GM12878 (cell line): ENCODE results near the gene PTK7. TPM values are rescaled to one million over a fixed set of nuclear protein-coding genes. Genes with fewer than 3 reads are reported as not detected.
"Not testable (repeated sequence)": the region's sequence is repeated elsewhere in the genome, so short reads cannot be mapped to it uniquely, and the experiment has no call there.

Source experiments
- ATAC-seq: fragments of 200-7000 bp; cut with Tn5 transposase; 3 replicates; pipeline ENCODE4 v1.9.1; 2020; ENCODE audit warnings: mild to moderate bottlenecking, moderate library complexity
- BruUV-seq: library from RNA; stranded (reverse); fragments of 400-500 nt; replicated peaks from 2 replicates; lab custom pipeline; 2021; lab: Mats Ljungman, UMichigan
- CTCF ChIA-PET: fragments of 300-600 bp; sonication (Branson Sonifier 250); formaldehyde crosslinking; extraction: SDS; loops from one replicate; lab custom pipeline; 2021; ENCODE audit warnings: inconsistent platforms; lab: Yijun Ruan, JAX
- POLR2A ChIA-PET: fragments of 350-600 bp; formaldehyde crosslinking; extraction: SDS; loops from one replicate; lab custom pipeline; 2021; ENCODE audit warnings: inconsistent platforms; lab: Charles Lee
- RAD21 ChIA-PET: fragments of 300-600 bp; sonication (Branson Sonifier 250); formaldehyde crosslinking; loops from one replicate; lab custom pipeline; 2023; ENCODE audit warnings: antibody characterized with exemption; ENCODE audit not compliant: unreplicated experiment; lab: Charles Lee
- SMC1A ChIA-PET: fragments of 300-600 bp; sonication (Branson Sonifier 250); formaldehyde crosslinking; loops from one replicate; lab custom pipeline; 2023; ENCODE audit not compliant: unreplicated experiment, uncharacterized antibody; lab: Charles Lee
- DNase-seq: peaks from one replicate; pipeline ENCODE4 v3.0.0-alpha.2; 2011; ENCODE audit warnings: low read depth, low spot score
- FAIRE-seq: peaks from 3 replicates; lab custom pipeline; 2011; peaks lifted over from hg19 to GRCh38; lab: Jason Lieb, UNC
- H2AFZ ChIP-seq: 2 replicates; pipeline ENCODE4 v1.6.0; 2011; ENCODE audit warnings: low read depth, low read length, control low read depth; ENCODE audit not compliant: control insufficient read depth
- H3K27ac ChIP-seq: 2 replicates; pipeline ENCODE4 v1.5.1; 2011; ENCODE audit warnings: control low read depth; ENCODE audit not compliant: control insufficient read depth, insufficient read depth
- H3K27me3 ChIP-seq, 2 experiments: replicated peaks in 1 of 2; 2 replicates each; pipeline versions ENCODE4 v1.6.0 to v1.6.1; 2011; ENCODE audit warnings: low read length in 1 of 2; ENCODE audit not compliant: control insufficient read depth in 2 of 2, insufficient read depth in 2 of 2
- H3K36me3 ChIP-seq, 2 experiments: 2 replicates each; pipeline ENCODE4 v1.5.1; 2011; ENCODE audit warnings: low read length in 1 of 2; ENCODE audit not compliant: control insufficient read depth in 2 of 2, insufficient read depth in 2 of 2
- H3K4me1 ChIP-seq: 2 replicates; pipeline ENCODE4 v1.6.1; 2011; ENCODE audit warnings: mild to moderate bottlenecking, low read length, moderate library complexity, mixed read lengths; ENCODE audit not compliant: control insufficient read depth, insufficient read depth
- H3K4me2 ChIP-seq: 2 replicates; pipeline ENCODE4 v1.6.0; 2011; ENCODE audit warnings: control low read depth; ENCODE audit not compliant: control insufficient read depth, insufficient read depth
- H3K4me3 ChIP-seq: fragments of 200-600 bp; sonication (generic); 2 replicates; pipeline ENCODE4 v1.5.1; 2016
- H3K79me2 ChIP-seq: 2 replicates; pipeline ENCODE4 v1.6.0; 2011; ENCODE audit warnings: low read length; ENCODE audit not compliant: control insufficient read depth, insufficient read depth
- H3K9ac ChIP-seq: 2 replicates; pipeline ENCODE4 v1.8.0; 2011; ENCODE audit warnings: low read length, control low read depth, mixed read lengths; ENCODE audit not compliant: control insufficient read depth, insufficient read depth
- H3K9me3 ChIP-seq: replicated peaks from 3 replicates; pipeline ENCODE4 v1.5.1; 2011; ENCODE audit warnings: mild to moderate bottlenecking, low read length; ENCODE audit not compliant: control insufficient read depth, insufficient read depth
- H4K20me1 ChIP-seq: 2 replicates; pipeline ENCODE4 v1.6.0; 2011; ENCODE audit not compliant: control insufficient read depth, insufficient read depth
- NFYB ChIP-seq: IDR thresholded peaks from 2 replicates; pipeline ENCODE4 v1.6.1; 2011; ENCODE audit warnings: low read depth, mild to moderate bottlenecking, low read length, improper control_type of control experiment, moderate library complexity; ENCODE audit not compliant: insufficient read depth
- YY1 ChIP-seq: IDR thresholded peaks from 2 replicates; pipeline ENCODE4 v1.6.1; 2011; ENCODE audit warnings: low read depth, mild to moderate bottlenecking, low read length
- ZBED1 ChIP-seq: IDR thresholded peaks from 2 replicates; pipeline ENCODE4 v1.6.1; 2016; ENCODE audit warnings: borderline replicate concordance
- WGBS: methylation state at CpG from one replicate; pipeline ENCODE4 v1.1.6; 2016; ENCODE audit warnings: low lambda C conversion rate; ENCODE audit not compliant: insufficient replicate concordance, insufficient coverage; ENCODE audit errors: missing lambda C conversion rate; 5-methylcytosine and 5-hydroxymethylcytosine counted together
- in situ Hi-C: fragments of 300-500 bp; cut with MboI; formaldehyde crosslinking; loops from 9 replicates; pipeline ENCODE4 v1.14.3; 2018; ENCODE audit warnings: mixed read lengths
- intact Hi-C: fragments of 100-400 bp; cut with micrococcal nuclease; formaldehyde crosslinking; loops from one replicate; pipeline ENCODE4 v1.14.2; 2022; ENCODE audit not compliant: unreplicated experiment
- polyA plus RNA-seq, 11 experiments: library from polyadenylated mRNA; depleted of rRNA in 4 of 11; unstranded in 6 of 11; stranded (reverse) in 5 of 11; fragments of >200 nt; fragmentation: Nextera tagmentation in 4 of 11; fragmentation: Illumina TruSeq in 1 of 11; extraction: Ambion mirVana in 4 of 11; extraction: Trizol in 1 of 11; gene quantifications; 1 replicate in 1 of 11; 2 replicates in 10 of 11; pipeline versions ENCODE4 v1.2.1 to v1.2.3, GENCODE V29; 2011 to 2016; ENCODE audit warnings: inconsistent platforms in 2 of 11, missing spikeins in 2 of 11, low read depth in 1 of 11
- total RNA-seq, 4 experiments: library from RNA; depleted of rRNA in 3 of 4; stranded (reverse); fragments of >200 nt in 3 of 4; fragmentation: Illumina TruSeq in 1 of 4; extraction: Trizol in 1 of 4; gene quantifications; 2 replicates each; pipeline versions ENCODE4 v1.2.1 to v1.2.3, GENCODE V29; 2013 to 2021
- TF ChIP-seq, protein P1 (sequence below): fragments of 450-650 bp; formaldehyde crosslinking; IDR thresholded peaks from 2 replicates; pipeline ENCODE4 v1.4.0; 2022; ENCODE audit warnings: mild to moderate bottlenecking, moderate library complexity
- TF ChIP-seq, protein P2 (sequence below), 3 experiments: IDR thresholded peaks in 2 of 3; conservative IDR thresholded peaks in 1 of 3; 2 replicates each; pipeline ENCODE4 v1.5.1; 2011; ENCODE audit warnings: low read depth in 3 of 3, low read length in 3 of 3, mild to moderate bottlenecking in 3 of 3, control low read depth in 2 of 3, moderate library complexity in 2 of 3, inconsistent platforms in 1 of 3, mixed read lengths in 1 of 3; ENCODE audit not compliant: control insufficient read depth in 2 of 3, insufficient read depth in 1 of 3; ENCODE audit errors: extremely low read depth in 1 of 3

The PTK7 gene
- total and polyA plus RNA-seq, 10 of the 15 experiments (the other 5 are each of a cell fraction or from before 2014, with no cell fraction given) = 0.18 to 14.4 (median 3.3) TPM; not detected in 1

DNA sequence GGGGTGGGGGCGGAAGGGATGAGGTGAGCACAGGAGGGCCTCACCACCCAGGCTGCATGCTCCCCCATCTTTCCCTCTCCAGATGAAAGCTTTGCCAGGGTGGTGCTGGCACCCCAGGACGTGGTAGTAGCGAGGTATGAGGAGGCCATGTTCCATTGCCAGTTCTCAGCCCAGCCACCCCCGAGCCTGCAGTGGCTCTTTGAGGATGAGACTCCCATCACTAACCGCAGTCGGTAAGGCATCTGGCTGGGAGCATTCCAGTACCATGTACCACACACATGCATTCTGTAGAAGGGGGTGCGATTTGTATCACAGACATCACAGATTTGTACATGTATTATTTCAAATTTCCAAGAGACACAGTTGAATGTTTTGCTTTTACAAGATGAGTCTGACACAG, 54.3 kb downstream of the PTK7 start (continued):
- TF ChIP-seq, protein P1, sequence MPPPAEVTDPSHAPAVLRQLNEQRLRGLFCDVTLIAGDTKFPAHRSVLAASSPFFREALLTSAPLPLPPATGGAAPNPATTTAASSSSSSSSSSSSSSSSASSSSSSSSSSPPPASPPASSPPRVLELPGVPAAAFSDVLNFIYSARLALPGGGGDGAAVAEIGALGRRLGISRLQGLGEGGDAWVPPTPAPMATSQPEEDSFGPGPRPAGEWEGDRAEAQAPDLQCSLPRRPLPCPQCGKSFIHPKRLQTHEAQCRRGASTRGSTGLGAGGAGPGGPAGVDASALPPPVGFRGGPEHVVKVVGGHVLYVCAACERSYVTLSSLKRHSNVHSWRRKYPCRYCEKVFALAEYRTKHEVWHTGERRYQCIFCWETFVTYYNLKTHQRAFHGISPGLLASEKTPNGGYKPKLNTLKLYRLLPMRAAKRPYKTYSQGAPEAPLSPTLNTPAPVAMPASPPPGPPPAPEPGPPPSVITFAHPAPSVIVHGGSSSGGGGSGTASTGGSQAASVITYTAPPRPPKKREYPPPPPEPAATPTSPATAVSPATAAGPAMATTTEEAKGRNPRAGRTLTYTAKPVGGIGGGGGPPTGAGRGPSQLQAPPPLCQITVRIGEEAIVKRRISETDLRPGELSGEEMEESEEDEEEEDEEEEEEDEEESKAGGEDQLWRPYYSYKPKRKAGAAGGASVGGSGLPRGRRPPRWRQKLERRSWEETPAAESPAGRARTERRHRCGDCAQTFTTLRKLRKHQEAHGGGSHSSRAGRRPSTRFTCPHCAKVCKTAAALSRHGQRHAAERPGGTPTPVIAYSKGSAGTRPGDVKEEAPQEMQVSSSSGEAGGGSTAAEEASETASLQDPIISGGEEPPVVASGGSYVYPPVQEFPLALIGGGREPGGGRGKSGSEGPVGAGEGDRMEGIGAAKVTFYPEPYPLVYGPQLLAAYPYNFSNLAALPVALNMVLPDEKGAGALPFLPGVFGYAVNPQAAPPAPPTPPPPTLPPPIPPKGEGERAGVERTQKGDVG (CRISPR knock-in tag) = no peak
- TF ChIP-seq NFYB = no peak
- TF ChIP-seq ZBED1 = no peak
- TF ChIP-seq, protein P2, sequence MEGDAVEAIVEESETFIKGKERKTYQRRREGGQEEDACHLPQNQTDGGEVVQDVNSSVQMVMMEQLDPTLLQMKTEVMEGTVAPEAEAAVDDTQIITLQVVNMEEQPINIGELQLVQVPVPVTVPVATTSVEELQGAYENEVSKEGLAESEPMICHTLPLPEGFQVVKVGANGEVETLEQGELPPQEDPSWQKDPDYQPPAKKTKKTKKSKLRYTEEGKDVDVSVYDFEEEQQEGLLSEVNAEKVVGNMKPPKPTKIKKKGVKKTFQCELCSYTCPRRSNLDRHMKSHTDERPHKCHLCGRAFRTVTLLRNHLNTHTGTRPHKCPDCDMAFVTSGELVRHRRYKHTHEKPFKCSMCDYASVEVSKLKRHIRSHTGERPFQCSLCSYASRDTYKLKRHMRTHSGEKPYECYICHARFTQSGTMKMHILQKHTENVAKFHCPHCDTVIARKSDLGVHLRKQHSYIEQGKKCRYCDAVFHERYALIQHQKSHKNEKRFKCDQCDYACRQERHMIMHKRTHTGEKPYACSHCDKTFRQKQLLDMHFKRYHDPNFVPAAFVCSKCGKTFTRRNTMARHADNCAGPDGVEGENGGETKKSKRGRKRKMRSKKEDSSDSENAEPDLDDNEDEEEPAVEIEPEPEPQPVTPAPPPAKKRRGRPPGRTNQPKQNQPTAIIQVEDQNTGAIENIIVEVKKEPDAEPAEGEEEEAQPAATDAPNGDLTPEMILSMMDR (IDR thresholded peaks at IDR 0.05 in 2 of 3, conservative IDR thresholded peaks at IDR 0.05 in 1 of 3; ENCODE audit: control insufficient read depth in 2 of 3, extremely low read depth in 1 of 3, insufficient read depth in 1 of 3, low read depth in 3 of 3, low read length in 3 of 3) = no peak
- TF ChIP-seq YY1 = no peak

DNA sequence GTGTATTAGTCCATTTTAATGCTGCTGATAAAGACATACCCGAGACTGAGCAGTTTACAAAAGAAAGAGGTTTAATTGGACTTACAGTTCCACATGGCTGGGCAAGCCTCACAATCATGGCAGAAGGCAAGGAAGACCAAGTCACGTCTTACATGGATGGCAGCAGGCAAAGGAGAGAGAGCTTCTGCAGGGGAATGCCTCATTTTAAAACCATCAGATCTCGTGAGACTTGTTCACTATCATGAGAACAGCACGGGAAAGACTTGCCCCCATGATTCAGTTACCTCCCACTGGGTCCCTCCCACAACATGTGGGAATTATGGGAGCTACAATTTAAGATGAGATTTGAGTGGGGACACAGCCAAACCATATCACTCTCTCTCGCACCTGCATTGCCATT, 55.3 kb downstream of the PTK7 start:
- H3K27ac ChIP-seq, H3K27me3 ChIP-seq, intact Hi-C loops, H2AFZ ChIP-seq, H3K9ac ChIP-seq, H3K4me1 ChIP-seq, H3K4me3 ChIP-seq, H4K20me1 ChIP-seq, FAIRE-seq, ATAC-seq, H3K9me3 ChIP-seq, RAD21 ChIA-PET, H3K36me3 ChIP-seq, H3K4me2 ChIP-seq, POLR2A ChIA-PET, H3K79me2 ChIP-seq, DNase-seq, in situ Hi-C loops, BruUV-seq: not testable (repeated sequence)
- ChIA-PET CTCF (interaction anchor here (1.3 kb wide), 1 partner anchor 166 kb away, joined by 4 read pairs; no protein-coding TSS in a partner anchor), SMC1A (interaction anchor here (1.1 kb wide), 1 partner anchor 35 kb away, joined by 3 read pairs; no protein-coding TSS in a partner anchor)
- 7% methylated on average over 5 of the region's 5 CpGs for WGBS
